GM23248 (cell line): Measurements from ENCODE around the gene LRRC75A. TPM values are rescaled to one million over a fixed set of nuclear protein-coding genes. Genes with fewer than 3 reads are reported as not detected.

Source experiments
- DNase-seq: peaks from one replicate; pipeline ENCODE4 v3.0.0-alpha.2; 2015
- H2AFZ ChIP-seq: fragments of 200-600 bp; sonication (generic); 2 replicates; pipeline ENCODE4 v1.6.1; 2016; ENCODE audit warnings: antibody characterized with exemption
- H3F3A ChIP-seq: fragments of 200-600 bp; sonication (generic); 2 replicates; pipeline ENCODE4 v1.6.1; 2016; ENCODE audit warnings: mild to moderate bottlenecking, antibody characterized with exemption, mixed run types; ENCODE audit not compliant: insufficient read depth
- H3K27ac ChIP-seq: fragments of 200-600 bp; sonication (generic); 2 replicates; pipeline ENCODE4 v1.5.1; 2016; ENCODE audit warnings: mild to moderate bottlenecking
- H3K27me3 ChIP-seq: fragments of 200-600 bp; sonication (generic); replicated peaks from 2 replicates; pipeline ENCODE4 v1.6.1; 2016; ENCODE audit warnings: mild to moderate bottlenecking; ENCODE audit not compliant: insufficient read depth
- H3K36me3 ChIP-seq: fragments of 200-600 bp; sonication (generic); 2 replicates; pipeline ENCODE4 v1.6.1; 2016; ENCODE audit warnings: low read depth, mild to moderate bottlenecking
- H3K4me1 ChIP-seq: fragments of 200-600 bp; sonication (generic); 2 replicates; pipeline ENCODE4 v1.6.1; 2016; ENCODE audit warnings: mild to moderate bottlenecking; ENCODE audit not compliant: insufficient read depth
- H3K4me2 ChIP-seq: fragments of 200-600 bp; sonication (generic); one replicate; pipeline ENCODE4 v1.6.1; 2016; ENCODE audit warnings: mild to moderate bottlenecking; ENCODE audit not compliant: unreplicated experiment
- H3K4me3 ChIP-seq: fragments of 200-600 bp; sonication (generic); 2 replicates; pipeline ENCODE4 v1.5.1; 2016; ENCODE audit warnings: mild to moderate bottlenecking
- H3K79me2 ChIP-seq: fragments of 200-600 bp; sonication (generic); 2 replicates; pipeline ENCODE4 v1.6.1; 2016; ENCODE audit warnings: mild to moderate bottlenecking; ENCODE audit not compliant: insufficient read depth
- H3K9ac ChIP-seq: fragments of 200-600 bp; sonication (generic); 2 replicates; pipeline ENCODE4 v1.6.1; 2016; ENCODE audit warnings: mild to moderate bottlenecking
- H3K9me2 ChIP-seq: fragments of 200-600 bp; sonication (generic); 2 replicates; pipeline ENCODE4 v1.6.1; 2016; ENCODE audit warnings: mixed run types, mild to moderate bottlenecking, moderate library complexity; ENCODE audit not compliant: insufficient read depth
- H3K9me3 ChIP-seq: fragments of 200-600 bp; sonication (generic); one replicate; pipeline ENCODE4 v1.6.1; 2017; ENCODE audit warnings: low read depth
- H4K20me1 ChIP-seq: fragments of 200-600 bp; sonication (generic); 2 replicates; pipeline ENCODE4 v1.6.0; 2016; ENCODE audit not compliant: insufficient read depth
- EZH2 ChIP-seq: fragments of 200-600 bp; sonication (generic); IDR thresholded peaks from 2 replicates; pipeline ENCODE4 v1.6.1; 2018; ENCODE audit warnings: antibody characterized with exemption, mild to moderate bottlenecking; ENCODE audit not compliant: insufficient read depth, poor library complexity, severe bottlenecking
- EZH2phosphoT487 ChIP-seq: fragments of 200-600 bp; sonication (generic); IDR thresholded peaks from 2 replicates; pipeline ENCODE4 v1.6.1; 2018; ENCODE audit warnings: antibody characterized with exemption, moderate library complexity, mild to moderate bottlenecking, low read depth; ENCODE audit not compliant: insufficient read depth
- WGBS, 2 experiments: methylation state at CpG; one replicate each; pipeline ENCODE4 v1.1.6; 2015 to 2017; ENCODE audit warnings: low lambda C conversion rate in 2 of 2, low coverage in 1 of 2; ENCODE audit errors: missing lambda C conversion rate in 2 of 2; 5-methylcytosine and 5-hydroxymethylcytosine counted together
- in situ Hi-C: fragments of 300-500 bp; cut with MboI; formaldehyde crosslinking; loops from 2 replicates; pipeline ENCODE4 v1.15.0; 2020
- polyA plus RNA-seq: library from polyadenylated mRNA; unstranded; fragments of >200 nt; fragmentation: Nextera tagmentation; extraction: Ambion mirVana; gene quantifications from 2 replicates; pipeline ENCODE4 v1.2.1, GENCODE V29; 2016
- total RNA-seq: library from RNA; depleted of rRNA; stranded (reverse); fragments of >200 nt; shearing (Covaris generic); gene quantifications from 2 replicates; pipeline ENCODE4 v1.2.3, GENCODE V29; 2014

LRRC75A gene
- total and polyA plus RNA-seq, 2 experiments from 2014 or later = 0.22 to 0.54 TPM

DNA sequence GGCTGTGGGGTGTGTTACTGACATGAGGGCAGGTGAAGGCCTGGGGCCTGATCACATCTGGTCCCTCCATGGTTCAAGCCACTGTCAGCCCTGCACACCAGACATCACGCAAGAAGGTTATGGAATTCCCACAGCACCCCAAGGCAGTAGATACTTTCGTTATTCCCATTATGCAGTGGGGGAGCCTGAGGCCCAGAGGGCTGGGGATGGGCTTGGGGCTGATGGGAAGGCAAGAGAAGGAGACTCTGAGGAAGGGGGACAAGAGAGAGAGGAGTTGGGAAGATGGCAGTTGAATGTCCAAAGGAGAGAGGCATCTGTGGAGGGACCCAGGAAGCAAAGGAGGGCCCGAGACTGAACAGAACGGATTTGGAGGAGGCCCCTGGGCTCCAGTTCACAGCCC is 42.0 kb downstream of the LRRC75A start:
- no peaks in the 10 kb centered on the region for H3K9me3 ChIP-seq
- WGBS, 2 experiments = 91 to 100% methylated on average over 4 of the region's 4 CpGs
- peaks cover 9% of the 10 kb centered on the region; the same call in 1 of the 2 replicates for H4K20me1 ChIP-seq
- peaks cover 7% of the 10 kb centered on the region; the same call in 1 of the 2 replicates for H3K36me3 ChIP-seq
- no peaks in the 10 kb centered on the region for H3K9me2 ChIP-seq
- no peak overlapping the region for H3K27ac ChIP-seq
- H3F3A ChIP-seq = peaks cover 40% of the 10 kb centered on the region
- H2AFZ ChIP-seq = no peak overlapping the region
- H3K79me2 ChIP-seq = no peaks in the 10 kb centered on the region
- H3K4me1 ChIP-seq = no peaks in the 10 kb centered on the region
- no peak overlapping the region for H3K4me2 ChIP-seq
- no peak for DNase-seq
- TF ChIP-seq EZH2 (no peak), EZH2phosphoT487 (no peak)
- no peaks in the 10 kb centered on the region for H3K27me3 ChIP-seq
- in situ Hi-C loops = no loop called here
- H3K4me3 ChIP-seq = no peak overlapping the region
- H3K9ac ChIP-seq = no peak overlapping the region

DNA sequence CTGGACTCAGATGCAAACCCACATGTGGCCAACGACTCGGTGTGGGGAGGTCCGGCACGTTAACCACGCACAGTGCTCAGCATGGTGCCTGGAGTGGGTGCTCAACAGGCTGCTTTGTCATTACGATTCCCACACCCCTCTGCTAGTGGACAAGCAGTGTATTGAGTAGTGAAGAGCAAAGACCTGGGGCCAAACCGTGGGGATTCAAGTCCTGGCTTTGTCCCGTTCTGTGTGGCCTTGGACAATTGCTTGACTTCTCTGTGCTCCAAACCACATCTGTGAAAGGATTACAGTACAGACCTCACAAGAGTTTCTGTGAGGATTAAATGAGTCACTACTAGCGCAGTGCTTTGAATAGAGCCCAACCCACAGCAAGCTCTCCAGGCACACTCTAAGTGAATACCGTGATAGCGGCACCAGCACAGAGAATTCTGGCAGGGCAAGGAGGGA is 42.8 kb downstream of the LRRC75A start:
- H3K9ac ChIP-seq = no peak overlapping the region
- H3K9me3 ChIP-seq = no peaks in the 10 kb centered on the region
- no peaks in the 10 kb centered on the region for H3K79me2 ChIP-seq
- no peaks in the 10 kb centered on the region for H3K27me3 ChIP-seq
- no peaks in the 10 kb centered on the region for H3K4me1 ChIP-seq
- H4K20me1 ChIP-seq = peaks cover 9% of the 10 kb centered on the region; the same call in 1 of the 2 replicates
- H3K9me2 ChIP-seq = no peaks in the 10 kb centered on the region
- WGBS, 2 experiments = 38 to 40% methylated on average over 11 of the region's 11 CpGs
- no peak overlapping the region for H2AFZ ChIP-seq
- peaks cover 44% of the 10 kb centered on the region for H3F3A ChIP-seq
- in situ Hi-C loops = no loop called here
- H3K4me2 ChIP-seq = no peak overlapping the region
- TF ChIP-seq EZH2 = no peak
- no peak for TF ChIP-seq EZH2phosphoT487
- no peak overlapping the region for H3K4me3 ChIP-seq
- peaks cover 7% of the 10 kb centered on the region; the same call in 1 of the 2 replicates for H3K36me3 ChIP-seq
- peak; percentile 80 for DNase-seq
- no peak overlapping the region for H3K27ac ChIP-seq

DNA sequence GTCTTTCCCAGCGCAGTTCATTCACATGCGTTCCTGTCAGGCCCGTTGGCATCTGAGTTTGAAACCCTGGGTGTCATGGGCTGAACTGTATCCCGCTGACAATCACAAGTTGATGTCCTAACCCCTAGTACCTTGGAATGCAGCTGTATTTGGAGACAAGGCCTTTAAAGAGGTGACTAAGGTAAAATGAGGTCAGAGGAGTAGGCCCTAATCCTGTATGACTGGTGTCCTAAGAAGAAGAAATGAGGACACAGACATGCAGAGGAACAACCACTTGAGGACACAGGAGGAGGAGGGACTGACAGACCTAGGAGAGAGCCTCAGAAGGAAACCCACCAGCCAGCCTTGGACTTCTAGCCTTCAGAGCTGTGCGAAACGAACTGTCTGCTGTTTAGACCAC is 43.5 kb downstream of the LRRC75A start:
- Histone ChIP-seq H3K27me3 (no peaks in the 10 kb centered on the region), H3K36me3 (peaks cover 7% of the 10 kb centered on the region; the same call in 1 of the 2 replicates), H3K4me1 (no peaks in the 10 kb centered on the region), H2AFZ (no peak overlapping the region), H3K9me2 (no peaks in the 10 kb centered on the region), H3K9me3 (no peaks in the 10 kb centered on the region), H3K4me2 (no peak overlapping the region), H3K27ac (0 out of 2 replicates have a peak overlapping the region, but pooled peaks have one; percentile 15), H3K9ac (no peak overlapping the region), H3K4me3 (no peak overlapping the region), H4K20me1 (peaks cover 9% of the 10 kb centered on the region; the same call in 1 of the 2 replicates), H3K79me2 (no peaks in the 10 kb centered on the region), H3F3A (peaks cover 44% of the 10 kb centered on the region)
- in situ Hi-C loops = no loop called here
- TF ChIP-seq EZH2phosphoT487 = no peak
- no peak for TF ChIP-seq EZH2
- WGBS, 2 experiments = 84% methylated on average over 6 of the region's 6 CpGs
- DNase-seq = peak; percentile 26

DNA sequence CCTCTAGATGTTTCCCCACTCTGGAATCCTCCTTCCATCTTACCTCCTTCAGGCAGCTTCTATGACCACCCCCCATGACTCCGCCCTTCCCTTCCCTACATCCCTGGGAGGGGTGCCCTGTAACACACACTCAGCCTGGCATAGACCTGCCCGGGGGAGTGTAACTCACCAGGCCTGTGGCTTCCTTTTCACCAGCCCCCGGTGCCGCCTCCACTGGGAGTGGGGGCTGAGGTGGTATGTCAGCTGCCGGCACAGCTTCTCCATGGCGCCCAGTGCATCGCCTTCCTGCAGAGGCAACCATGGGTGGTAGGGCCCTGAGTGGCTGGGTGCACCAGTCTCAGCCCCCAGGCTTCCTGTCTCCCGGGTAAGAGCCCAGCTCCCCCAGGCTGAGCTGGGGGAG is 44.3 kb downstream of the LRRC75A start:
- WGBS, 2 experiments = 89 to 90% methylated on average over 8 of the region's 8 CpGs
- peaks cover 9% of the 10 kb centered on the region; the same call in 1 of the 2 replicates for H4K20me1 ChIP-seq
- in situ Hi-C loops = no loop called here

More for the DNA sequence above, 44.3 kb downstream of the LRRC75A start:
- DNase-seq = no peak
- H3K79me2 ChIP-seq = peaks cover 5% of the 10 kb centered on the region
- no peak overlapping the region for H3K4me3 ChIP-seq
- no peak for TF ChIP-seq EZH2
- no peaks in the 10 kb centered on the region for H3K27me3 ChIP-seq
- peaks cover 52% of the 10 kb centered on the region for H3F3A ChIP-seq
- H3K9me2 ChIP-seq = no peaks in the 10 kb centered on the region
- peaks cover 12% of the 10 kb centered on the region for H3K36me3 ChIP-seq
- no peak overlapping the region for H2AFZ ChIP-seq
- no peak overlapping the region for H3K27ac ChIP-seq
- no peaks in the 10 kb centered on the region for H3K4me1 ChIP-seq
- H3K4me2 ChIP-seq = no peak overlapping the region
- no peaks in the 10 kb centered on the region for H3K9me3 ChIP-seq
- no peak overlapping the region for H3K9ac ChIP-seq
